ENCODE data around the gene DYRK3. TPM values are rescaled to one million over a fixed set of nuclear protein-coding genes. Genes with fewer than 3 reads are reported as not detected.

The DYRK3 gene
- 22.2 TPM for total RNA-seq
- long read RNA-seq, partial matches to known transcripts = 4 of 10 reads
- long read RNA-seq, other reads (novel, unspliced or antisense) = 5 of 10 reads

DNA sequence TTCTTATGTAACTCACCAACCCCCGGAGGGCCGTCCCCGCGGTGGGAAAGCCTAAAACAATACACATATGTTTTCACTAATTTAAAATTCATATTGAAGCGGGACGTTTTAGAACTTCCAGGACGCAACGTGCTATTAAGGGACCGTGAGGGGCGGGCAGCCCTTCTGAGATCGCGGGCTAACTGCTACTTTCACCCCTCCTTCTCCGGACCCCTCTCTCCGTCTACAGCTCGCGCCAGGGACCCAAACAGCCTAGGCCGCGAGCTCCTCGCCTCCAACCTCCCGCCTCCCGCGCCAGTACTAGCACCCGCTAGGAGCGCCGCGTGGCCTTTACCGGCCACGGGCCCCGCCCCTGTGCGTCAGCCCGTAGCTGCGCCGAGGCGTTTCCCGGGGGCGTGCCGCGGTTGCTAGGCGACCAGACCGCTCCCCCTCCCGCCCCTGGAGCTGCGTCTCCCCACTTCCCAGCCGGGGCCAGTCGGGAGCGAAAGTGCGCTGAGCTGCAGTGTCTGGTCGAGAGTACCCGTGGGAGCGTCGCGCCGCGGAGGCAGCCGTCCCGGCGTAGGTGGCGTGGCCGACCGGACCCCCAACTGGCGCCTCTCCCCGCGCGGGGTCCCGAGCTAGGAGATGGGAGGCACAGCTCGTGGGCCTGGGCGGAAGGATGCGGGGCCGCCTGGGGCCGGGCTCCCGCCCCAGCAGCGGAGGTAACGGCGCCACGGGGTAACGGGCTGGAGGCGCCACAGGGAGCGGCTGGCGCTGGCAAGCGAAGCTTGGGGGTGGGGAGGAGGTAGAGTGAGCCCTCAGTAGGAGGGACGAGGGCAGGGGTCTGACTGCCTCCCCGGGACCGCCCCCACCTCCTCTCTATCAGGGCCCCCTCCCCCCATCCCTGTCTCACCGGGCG, at the start of gene DYRK3:
Gene DYRK3, plus strand, starts transcription at position 457 of the 898 bp plus-strand sequence. Its CDS starts 168 bp downstream, at position 625.
- intact Hi-C loops (cut with micrococcal nuclease) = no loop called here
- ATAC-seq = peak; percentile 98
- DNase-seq = peak; percentile 98

DNA sequence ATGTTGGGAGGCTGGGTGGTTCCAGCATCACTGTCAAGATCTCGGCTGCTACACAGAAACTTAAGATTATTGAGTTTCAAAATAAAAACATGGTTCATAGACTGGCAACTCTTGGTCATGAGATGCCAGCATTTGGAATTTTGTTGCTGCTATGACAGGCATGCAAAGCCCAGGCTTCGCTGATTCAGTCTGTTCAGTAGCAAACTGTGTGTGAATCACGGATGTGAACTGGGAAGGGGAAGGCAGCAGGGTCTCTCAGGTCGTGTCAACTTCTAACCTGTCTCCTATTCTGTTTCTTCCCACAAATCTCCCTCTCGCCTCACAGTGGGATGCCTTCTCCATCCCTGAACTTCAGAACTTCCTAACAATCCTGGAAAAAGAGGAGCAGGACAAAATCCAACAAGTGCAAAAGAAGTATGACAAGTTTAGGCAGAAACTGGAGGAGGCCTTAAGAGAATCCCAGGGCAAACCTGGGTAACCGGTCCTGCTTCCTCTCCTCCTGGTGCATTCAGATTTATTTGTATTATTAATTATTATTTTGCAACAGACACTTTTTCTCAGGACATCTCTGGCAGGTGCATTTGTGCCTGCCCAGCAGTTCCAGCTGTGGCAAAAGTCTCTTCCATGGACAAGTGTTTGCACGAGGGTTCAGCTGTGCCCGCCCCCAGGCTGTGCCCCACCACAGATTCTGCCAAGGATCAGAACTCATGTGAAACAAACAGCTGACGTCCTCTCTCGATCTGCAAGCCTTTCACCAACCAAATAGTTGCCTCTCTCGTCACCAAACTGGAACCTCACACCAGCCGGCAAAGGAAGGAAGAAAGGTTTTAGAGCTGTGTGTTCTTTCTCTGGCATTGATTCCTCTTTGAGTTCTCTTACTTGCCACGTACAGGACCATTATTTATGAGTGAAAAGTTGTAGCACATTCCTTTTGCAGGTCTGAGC, 48.6 kb upstream of the DYRK3 start:
- no peak for ATAC-seq
- intact Hi-C loops (cut with micrococcal nuclease) = no loop called here
- no peak for DNase-seq

DNA sequence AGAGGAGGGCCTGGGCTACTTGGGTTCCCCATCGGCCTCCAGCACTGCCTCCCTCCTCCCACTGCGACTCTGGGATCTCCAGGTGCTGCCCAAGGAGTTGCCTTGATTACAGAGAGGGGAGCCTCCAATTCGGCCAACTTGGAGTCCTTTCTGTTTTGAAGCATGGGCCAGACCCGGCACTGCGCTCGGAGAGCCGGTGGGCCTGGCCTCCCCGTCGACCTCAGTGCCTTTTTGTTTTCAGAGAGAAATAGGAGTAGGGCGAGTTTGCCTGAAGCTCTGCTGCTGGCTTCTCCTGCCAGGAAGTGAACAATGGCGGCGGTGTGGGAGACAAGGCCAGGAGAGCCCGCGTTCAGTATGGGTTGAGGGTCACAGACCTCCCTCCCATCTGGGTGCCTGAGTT, 47.4 kb upstream of the DYRK3 start:
- intact Hi-C loops (cut with micrococcal nuclease) = no loop called here
- DNase-seq (no peak), ATAC-seq (no peak)

DNA sequence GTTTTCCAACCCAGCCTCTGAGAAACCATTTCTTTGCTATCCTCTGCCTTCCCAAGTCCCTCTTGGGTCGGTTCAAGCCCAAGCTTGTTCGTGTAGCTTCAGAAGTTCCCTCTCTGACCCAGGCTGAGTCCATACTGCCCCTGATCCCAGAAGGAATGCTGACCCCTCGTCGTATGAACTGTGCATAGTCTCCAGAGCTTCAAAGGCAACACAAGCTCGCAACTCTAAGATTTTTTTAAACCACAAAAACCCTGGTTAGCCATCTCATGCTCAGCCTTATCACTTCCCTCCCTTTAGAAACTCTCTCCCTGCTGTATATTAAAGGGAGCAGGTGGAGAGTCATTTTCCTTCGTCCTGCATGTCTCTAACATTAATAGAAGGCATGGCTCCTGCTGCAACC, 46.8 kb upstream of the DYRK3 start:
- ATAC-seq (no peak), DNase-seq (no peak)
- intact Hi-C loops (cut with micrococcal nuclease) = no loop called here

DNA sequence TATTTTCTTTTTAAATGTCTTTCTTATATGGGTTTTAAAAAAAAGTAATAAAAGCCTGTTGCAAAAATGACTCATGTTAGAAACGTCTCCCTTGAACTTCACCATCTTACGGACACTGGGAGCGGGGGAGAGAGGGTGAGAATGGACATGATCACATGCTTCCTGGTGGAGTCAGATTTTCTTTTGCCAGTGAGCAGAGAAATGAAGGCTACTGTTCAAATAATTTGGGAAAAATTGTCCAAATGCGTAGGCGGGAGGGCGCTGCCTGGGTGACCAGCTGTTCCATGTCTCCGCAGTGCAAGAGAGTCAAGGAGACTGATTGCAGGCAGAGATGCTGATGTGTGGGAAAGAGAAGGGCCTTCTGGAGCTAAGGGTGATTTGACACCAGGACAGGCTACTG, 46.1 kb upstream of the DYRK3 start:
- DNase-seq (peak; percentile 49), ATAC-seq (peak; percentile 85)
- intact Hi-C loops (cut with micrococcal nuclease) = no loop called here

DNA sequence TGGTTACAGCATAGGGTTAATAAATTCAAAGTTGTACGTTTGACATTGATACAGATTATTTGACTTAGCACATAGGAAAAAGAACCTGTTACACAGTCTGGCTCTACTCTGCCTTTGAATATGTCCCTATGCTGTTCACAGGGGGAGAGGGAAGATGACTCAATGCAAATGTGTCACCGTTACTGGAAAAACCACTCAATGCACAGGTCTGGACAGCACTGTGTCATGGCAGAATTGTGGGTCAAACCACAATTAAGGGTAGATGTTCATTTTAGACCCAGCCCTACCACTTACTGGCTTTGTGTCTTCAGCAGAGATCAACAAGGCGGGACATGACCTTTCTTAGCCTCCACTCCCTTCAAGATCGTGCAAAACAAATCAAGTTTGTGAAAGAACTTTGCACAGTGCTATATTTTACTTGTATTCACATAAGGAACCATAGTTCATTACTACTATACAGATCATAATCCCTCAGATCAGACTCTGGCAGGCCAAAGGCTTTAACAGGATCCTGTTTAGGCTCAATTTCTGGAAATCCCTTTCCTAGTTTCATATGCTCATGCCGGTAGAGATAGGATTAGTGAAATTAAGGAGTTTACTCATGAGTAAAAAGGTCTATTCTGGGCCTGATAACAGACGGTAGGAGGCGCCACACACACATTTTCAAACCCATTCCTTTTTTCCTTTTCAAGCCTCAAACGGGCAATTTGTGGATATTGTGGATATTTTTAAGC, 45.1 kb upstream of the DYRK3 start:
- intact Hi-C loops (cut with micrococcal nuclease) = no loop called here
- no peak for ATAC-seq

DNA sequence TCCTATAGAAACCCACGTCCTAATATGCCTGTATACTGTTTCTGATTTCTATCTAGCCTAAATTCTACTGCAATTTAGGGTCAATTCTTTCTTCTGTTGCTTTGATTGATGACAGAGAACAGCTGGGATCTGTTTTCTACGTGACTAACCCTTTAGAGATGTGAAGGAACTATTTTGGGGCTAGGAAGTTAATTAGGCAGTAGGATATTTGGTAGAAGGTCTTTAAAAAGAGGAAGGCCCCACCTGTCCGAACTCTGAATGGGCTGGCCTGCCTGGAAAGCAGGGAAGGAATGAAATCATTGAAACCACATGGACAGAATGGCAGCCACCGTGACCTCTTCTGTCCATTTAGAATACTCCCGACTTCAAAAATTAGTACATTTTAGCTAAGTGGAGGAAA, 44.1 kb upstream of the DYRK3 start:
- no peak for ATAC-seq
- intact Hi-C loops (cut with micrococcal nuclease) = no loop called here

More for the DNA sequence above, 45.1 kb upstream of the DYRK3 start:
- no peak for DNase-seq

DNA sequence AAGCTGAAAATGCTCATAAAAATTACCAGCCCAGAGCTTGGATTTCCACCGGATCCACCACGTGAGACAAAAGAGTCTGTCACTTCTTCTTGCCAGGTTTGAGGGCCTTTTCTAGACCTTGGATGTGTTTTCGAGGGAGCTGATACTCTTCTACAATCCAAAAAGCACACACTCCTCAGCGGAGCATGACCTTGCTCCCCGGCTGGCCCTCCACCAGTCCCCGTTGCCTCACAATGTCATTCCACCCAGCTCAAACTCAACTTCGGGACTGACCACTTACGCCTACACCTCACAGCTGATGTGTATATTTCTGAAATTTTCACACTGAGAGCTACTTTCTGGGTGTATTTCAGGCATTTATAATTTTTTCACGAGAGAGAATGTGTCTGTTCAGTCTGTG, 43.6 kb upstream of the DYRK3 start:
- DNase-seq (no peak), ATAC-seq (no peak)
- intact Hi-C loops (cut with micrococcal nuclease) = no loop called here

More for the DNA sequence above, 44.1 kb upstream of the DYRK3 start:
- no peak for DNase-seq

DNA sequence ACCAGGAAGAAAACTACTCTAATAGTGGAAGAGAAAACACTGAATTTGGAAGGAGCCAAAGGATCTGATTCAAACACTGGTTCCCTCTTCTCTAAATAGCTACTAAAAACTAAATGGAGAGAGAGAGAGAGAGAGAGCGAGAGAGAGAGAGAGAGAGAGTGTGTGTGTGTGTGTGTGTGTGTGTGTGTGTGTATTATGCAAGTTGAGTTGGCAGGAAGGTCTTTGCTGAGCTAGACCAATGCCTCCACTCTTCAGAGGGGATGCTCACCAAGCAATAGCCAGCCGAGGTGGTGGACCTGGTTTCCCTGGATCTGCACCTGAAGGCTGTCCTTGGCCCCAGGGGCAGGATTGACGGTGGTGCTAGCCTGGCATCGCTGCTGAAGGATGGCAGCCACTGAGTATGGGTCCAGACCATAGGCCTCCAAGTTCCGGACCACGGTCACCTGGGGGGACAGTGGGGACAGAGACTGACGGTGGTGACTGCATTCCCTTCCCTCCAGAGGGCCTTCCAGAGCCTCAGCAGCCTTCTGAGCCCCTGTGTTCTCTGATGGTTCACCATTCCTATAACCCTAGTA, 41.9 kb upstream of the DYRK3 start:
- intact Hi-C loops (cut with micrococcal nuclease) = no loop called here
- ATAC-seq = no peak
- no peak for DNase-seq

DNA sequence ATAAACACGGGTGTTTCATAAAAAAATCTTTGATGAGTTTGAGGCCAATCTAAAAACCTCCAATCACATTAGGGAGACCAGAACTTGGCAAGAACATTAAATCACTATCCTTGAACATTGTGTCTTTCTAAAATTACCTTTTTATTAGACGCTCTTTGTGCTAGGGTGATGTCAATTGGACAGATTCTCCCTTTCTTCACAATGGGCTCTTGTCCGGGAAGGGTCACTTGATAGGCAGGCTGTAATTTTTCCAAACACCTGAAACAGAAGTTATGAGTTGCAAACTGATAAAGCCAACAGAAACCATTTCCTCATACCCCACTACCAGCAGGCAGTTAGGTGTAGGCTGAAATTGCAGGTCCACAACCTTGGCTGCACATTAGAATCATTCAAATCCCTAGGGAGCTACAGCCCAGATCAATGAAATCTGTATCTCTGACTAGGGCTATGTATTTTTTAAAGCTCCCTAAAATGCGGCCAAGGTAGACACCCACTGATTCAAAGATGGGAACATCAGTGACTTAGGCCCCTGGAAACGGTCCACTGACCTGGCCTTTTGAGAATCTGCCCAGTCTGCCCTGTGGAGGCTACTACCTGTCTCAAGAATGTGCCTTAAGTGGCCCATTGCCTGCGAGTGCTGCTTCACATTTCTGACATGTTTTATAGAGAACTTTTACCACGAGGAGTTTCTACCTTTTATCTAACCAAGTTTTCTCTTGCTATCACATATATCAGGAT, 39.6 kb upstream of the DYRK3 start:
- ATAC-seq (no peak), DNase-seq (no peak)
- intact Hi-C loops (cut with micrococcal nuclease) = no loop called here

DNA sequence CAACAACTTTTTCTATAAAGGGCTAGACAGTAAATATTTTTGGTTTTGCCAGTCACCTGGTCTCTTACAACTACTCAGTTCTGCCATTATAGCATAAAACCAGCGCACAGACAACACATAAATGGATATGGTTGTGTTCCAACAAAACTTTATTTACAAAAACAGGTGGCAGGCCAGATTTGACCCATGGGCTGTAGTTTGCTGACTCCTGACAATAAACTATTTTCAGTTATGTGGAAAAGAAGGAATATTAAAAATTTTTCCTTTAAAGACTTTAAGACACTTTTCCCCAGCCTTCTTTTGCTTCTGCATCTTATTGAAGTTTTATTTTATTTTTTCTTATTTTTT, 39.0 kb upstream of the DYRK3 start:
- ATAC-seq = no peak
- DNase-seq = no peak
- intact Hi-C loops (cut with micrococcal nuclease) = no loop called here

DNA sequence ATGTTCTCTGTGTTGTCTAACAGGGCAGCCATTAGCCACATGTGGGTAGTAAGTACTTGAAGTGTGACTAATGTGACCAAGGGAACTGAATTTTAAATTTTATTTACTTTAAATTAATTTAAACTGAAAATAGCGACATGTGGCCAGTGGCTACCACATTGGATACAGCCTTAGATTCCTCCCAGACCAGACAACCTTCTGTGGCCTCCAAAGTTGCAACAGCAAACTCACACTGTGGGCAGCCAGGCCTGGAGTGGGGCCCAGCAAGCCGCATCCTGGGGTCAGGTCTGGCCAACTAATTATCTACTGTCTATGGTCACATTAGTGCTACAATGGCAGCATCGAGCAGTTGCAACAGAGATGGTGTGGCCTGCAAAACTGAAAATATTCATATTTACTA, 34.8 kb upstream of the DYRK3 start:
- no peak for DNase-seq
- intact Hi-C loops (cut with micrococcal nuclease) = no loop called here
- ATAC-seq = no peak

DNA sequence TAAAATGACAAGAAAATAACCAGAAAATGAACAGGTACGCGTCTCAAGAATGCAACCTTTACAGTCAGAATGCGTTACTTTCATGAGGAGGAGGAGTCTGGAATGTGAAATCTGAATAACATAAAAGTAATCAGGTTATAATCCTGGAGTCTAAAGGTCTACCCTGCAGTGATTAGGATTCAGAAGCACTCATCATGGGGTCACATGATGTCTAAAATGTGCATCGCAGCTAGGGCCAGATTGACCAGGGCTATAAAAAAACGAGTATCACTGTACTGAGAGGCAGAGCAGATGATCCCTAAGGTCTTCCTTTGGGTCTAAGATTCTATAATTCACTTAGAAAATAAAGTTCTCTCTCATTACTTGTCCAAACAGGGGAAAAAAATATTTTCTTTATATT, 30.5 kb upstream of the DYRK3 start:
- ATAC-seq = no peak
- intact Hi-C loops (cut with micrococcal nuclease) = no loop called here

DNA sequence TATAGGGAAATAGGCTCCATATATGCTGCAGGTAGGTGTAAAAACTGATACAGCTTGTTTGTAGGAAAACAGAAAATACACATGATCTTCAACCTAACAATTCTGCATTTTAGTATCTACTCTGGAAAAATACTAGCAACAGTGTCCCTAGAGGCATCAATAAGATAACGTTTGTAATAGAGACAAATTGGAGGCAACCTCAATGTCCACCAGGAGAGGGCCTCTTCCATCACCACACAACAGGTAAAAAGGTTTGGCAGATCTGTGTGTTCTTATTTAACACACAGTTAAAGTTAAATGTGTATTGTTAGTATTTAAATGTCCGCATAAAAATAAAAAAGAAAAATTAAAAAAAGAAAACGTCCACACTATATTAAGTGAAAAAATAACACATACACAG, 28.5 kb upstream of the DYRK3 start:
- ATAC-seq (no peak), DNase-seq (no peak)
- intact Hi-C loops (cut with micrococcal nuclease) = no loop called here

More for the DNA sequence above, 30.5 kb upstream of the DYRK3 start:
- DNase-seq = no peak

DNA sequence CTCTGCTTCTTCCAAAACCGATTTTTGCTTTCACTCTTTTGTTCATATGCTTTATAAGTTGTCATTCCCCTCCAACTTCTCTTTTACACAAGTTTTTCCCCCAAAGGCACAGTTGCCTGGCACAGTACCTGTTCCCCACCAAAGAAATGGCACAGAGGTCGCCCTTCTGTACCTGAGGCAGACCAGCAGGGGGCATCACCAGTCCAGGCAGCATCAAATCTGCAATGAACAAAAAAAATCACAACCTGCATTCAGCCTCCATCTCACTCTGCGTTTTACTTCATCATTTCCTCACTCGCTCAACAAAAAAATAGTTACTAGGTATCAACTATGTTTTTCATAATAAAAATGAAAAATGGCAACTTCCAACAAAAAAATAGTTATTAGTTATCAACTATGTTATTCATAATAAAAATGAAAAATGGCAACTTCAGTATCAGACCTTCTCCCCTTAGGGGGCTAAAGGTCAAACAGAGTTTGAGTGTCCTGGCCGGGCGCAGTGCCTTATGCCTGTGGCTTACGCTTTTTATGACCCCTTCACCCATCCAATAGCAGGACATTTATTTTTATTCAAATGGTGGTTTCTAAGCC, 27.1 kb upstream of the DYRK3 start:
- no peak for DNase-seq
- intact Hi-C loops (cut with micrococcal nuclease) = no loop called here
- no peak for ATAC-seq

DNA sequence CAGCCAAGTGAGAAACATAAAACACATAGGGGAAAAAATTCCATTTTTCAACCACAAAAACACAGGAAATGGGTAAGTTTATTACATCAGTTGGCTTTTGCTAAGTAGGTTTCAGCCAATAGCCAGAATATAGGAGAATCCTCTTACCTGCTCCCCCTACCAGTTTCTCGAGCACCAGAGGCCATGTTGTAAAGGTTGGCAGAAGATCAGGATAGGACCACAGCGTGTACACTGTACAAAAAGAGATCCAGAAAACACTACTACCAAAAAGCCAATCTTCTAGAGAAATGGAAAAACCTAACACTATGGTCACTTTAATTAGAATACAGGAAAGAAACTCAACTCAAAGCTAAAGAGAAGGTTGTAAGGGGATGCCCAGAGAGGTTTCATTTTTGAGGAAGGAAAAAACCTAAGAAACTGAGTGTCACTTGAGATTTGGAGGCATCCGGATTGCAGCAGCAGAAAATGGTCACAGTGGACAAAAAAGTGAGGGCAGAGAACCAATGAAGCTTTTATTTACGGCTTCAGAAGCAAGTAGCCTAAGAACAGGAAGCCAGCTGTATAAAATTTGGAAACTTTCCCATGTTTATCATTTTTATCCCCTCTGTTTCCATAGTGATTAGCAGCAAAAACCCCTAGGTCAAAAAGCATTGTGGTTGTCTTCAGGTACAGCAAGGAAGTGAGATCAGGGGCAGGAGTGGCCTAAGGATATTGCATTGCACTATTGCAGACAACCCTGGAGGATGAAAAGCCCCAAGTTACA, 25.9 kb upstream of the DYRK3 start:
- intact Hi-C loops (cut with micrococcal nuclease) = no loop called here
- no peak for ATAC-seq
- DNase-seq = no peak

DNA sequence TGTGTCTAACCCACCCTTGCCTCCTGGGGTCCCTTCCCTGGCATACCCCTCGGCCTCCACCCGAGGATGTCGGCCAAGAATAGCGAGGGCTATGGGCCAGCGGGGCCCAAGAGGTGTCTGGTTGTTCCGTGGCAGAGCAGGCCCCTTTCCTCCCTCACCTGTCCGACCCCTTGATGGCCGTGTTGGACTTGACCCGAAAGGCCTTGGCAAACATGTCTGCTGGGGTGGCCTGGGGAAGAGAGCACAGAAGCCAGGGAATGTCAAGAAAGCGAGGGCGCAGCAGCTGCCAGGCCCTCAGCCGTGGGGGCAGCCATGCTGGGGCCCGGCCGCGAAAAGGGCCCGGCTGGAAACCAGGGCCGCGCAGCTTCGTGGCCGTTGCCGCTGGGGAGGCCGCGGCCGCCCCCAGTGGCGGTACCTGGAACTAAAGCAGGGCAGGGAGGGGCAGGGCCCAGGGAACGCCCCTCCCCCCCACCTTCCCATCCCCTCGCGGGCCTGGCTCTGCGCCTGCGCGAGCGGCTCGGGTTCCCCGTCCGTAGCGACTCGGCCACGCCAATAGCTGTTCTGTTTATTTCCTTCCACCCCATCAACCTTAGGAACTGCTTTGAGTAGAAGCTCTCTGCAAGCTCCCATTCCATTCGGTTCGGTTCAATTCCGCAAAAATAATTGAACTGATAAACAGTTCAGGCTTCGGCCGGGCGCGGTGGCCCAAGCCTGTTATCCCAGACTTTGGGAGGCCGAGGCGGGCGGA, 23.0 kb upstream of the DYRK3 start, which contains the start of gene EIF2D:
Gene EIF2D, minus strand, starts transcription at position 337 of the 748 bp plus-strand sequence. Its CDS starts 123 bp downstream, at position 214.
- intact Hi-C loops (cut with micrococcal nuclease) = no loop called here
- DNase-seq (peak; percentile 97), ATAC-seq (peak; percentile 99)

Data from left ventricle myocardium superior (tissue), 1 donor.